G401.6 (cell line): Measurements from ENCODE around the gene MINAR2.

ENCODE experiments used
- FAIRE-seq: peaks from 2 replicates; lab custom pipeline; 2012; peaks lifted over from hg19 to GRCh38; lab: Jason Lieb, UNC

MINAR2 gene, protein sequence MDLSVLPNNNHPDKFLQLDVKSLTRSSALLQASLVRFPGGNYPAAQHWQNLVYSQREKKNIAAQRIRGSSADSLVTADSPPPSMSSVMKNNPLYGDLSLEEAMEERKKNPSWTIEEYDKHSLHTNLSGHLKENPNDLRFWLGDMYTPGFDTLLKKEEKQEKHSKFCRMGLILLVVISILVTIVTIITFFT

GRCh38 chr5:129747572-129748407 is at the start of gene MINAR2:
MINAR2 (plus strand) TSS chr5:129748094; CDS start chr5:129748191, 97 bp downstream.
- FAIRE-seq, result no peak

- no peak for FAIRE-seq
Measured at GRCh38 chr5:129698661-129699060, 49.2 kb upstream of the MINAR2 start.

GRCh38 chr5:129716235-129716634 is 31.7 kb upstream of the MINAR2 start:
- no peak for FAIRE-seq

DNA sequence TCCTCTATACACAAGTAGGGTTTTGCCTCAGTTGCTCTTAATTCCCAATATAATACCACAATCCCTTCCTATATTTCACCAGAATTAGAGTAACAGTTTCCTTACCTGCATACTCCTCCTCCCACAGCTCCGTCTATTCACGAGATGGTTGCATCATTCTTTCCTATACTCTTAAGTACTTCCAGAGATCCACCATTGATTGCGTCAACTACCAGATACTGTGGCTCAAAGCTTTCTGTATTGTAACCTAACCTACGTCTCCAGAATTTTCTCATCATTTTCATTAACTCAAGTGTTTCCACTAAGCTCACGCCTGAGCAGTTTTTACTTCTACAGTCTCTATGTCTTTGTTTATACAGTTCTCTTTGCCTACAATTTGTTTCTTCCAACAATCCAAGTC is 31.2 kb upstream of the MINAR2 start:
- FAIRE-seq, result no peak

DNA sequence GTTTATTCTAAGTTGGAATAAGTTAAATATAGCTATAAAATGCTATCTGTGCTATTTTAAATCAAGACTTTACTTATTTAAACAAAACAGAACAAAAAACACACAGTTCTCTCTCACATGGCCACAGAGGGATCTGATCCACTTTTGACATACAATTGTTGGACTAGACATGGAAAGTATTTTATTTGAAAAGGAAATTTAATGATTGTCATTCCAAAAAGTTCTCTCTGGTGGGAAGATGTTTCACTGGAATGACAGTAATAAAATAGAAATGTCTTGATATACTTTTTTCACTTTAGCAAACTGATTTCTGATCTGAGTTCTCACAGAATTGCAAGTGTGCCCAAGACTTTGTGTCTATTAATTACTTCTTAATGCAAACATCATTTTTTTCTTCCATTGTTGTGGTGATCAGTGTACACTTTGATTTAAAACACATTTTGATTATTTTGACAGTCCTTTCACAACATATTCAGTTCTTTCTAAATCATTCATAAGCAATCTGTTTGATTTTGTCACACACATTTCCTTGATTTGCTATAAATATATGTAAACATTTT is 30.1 kb upstream of the MINAR2 start:
- no peak for FAIRE-seq

DNA sequence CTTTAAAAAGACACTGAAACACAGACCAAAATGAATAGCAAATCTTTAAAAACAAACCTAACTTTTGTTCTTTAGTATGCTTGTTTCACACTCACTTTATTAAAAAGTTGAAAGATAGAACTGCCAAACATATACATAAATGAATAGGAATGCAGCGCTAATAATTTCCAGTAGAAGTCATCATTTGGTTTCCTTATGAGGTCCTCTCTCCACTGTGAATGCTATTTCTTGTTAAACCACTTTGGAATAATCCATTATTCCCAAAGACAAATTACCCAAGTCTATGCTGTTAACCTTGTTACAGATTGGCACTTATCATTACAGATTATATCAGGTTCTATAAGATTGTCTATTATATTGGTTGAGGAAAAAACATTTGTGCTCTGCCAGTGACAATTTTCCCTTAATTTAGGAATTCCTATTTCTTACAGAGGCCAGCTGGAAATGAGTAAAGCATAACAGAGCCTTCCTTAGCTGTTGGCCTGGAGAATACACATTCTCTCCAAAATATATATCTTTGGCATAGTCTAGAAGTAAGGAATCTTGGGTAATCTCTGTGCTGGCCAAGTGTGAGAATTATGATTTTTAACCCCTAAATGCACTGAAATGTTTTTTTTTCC is 29.3 kb upstream of the MINAR2 start:
- FAIRE-seq, result no peak

DNA sequence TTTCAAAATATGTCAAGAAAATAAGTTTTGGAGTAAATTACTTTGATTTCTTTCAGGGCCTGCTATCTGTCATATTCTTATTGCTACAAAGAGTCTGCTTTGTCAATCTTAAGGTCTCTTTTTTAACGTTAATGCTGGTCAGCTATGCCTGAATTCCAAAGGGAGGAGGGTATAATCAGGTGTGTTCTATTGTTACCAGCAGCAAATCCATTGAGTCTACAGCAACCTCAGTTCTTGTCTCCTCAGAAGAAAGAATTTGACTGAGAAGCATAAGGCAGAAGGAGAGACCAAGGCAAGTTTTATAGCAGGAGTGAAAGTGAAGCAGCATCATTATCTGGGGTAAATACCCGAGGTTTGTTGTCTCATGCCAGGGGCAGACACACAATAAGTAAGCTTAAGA is 23.7 kb upstream of the MINAR2 start:
- no peak for FAIRE-seq

GRCh38 chr5:129724647-129725046 is 23.2 kb upstream of the MINAR2 start:
- no peak for FAIRE-seq

DNA sequence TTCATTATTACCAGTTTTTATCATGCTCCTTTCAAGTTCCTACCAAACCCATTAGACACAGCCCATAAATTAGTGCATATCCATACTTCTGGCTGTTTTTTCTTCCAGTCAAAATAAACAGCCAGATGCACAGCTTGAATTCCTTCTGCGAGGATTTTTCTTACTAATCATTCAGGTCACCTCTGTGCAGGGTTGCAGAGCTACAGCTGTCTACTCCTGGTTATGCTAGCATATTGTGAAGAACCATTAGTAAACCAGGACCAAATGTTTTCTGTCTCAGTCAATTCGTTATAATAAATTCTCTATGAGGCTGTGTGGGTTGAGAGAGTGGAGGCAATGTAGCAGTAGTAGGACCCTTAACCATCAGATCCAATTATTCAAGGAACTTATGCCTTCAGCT is 8.1 kb upstream of the MINAR2 start:
- no peak for FAIRE-seq

- FAIRE-seq, result no peak
Measured at GRCh38 chr5:129743541-129744187, 4.2 kb upstream of the MINAR2 start.

DNA sequence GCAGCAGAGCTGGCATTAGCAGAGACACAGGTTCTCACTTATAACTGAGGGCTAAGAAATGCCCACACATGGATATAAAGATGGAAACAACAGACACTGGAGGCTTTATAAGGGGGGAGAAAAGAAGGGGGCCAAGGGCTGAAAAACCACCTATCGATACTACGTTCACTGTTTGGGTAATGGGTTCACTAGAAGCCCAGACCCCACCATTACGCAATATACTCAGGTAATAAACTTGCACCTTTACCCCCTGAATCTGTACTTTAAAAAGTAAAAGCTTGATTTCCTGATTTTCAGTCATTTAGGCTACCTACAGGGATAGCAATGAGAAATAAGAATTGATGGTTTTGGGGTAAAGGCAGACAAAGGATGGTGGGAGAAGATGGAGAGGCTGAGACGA is 1.9 kb upstream of the MINAR2 start:
- FAIRE-seq, result no peak

- no peak for FAIRE-seq
Measured at GRCh38 chr5:129746876-129747275, 1.0 kb upstream of the MINAR2 start.

- no peak for FAIRE-seq
Measured at GRCh38 chr5:129748913-129749880, 1.3 kb downstream of the MINAR2 start.

DNA sequence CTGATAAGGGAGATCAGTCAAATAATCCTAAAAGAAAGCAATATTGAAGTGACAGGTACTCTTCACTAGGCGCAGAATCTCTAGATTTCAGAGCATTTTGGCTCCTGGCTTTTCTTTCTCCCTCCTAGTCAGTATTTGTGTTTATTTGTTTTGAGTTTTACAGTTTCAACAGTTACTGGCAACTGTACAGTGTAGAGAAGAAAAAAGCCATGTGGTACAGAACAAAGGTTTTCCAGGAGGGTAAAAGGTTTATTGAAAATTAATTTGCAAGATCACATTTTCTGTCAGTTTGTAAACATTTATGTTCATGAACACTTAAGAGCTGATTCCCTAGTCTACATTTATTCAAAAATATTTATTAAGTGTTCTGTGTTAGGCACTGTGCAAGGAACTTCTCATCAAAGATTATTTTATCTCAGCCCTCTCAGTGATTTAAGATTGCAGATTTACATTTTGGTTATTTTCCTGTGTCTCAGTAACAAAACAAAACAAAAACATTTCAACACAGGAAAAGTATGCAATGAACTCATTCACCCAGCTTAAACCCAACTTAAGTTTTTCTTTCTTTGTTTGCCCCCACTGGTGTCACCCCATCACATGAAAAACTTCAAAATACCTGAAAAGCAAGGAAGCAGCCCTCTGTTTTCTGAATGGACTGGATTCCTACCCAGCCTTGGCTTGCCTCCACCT is 12.9 kb downstream of the MINAR2 start:
- no peak for FAIRE-seq

- no peak for FAIRE-seq
Measured at GRCh38 chr5:129763651-129764050, 15.8 kb downstream of the MINAR2 start.

- no peak for FAIRE-seq
Measured at GRCh38 chr5:129766798-129767197, 18.9 kb downstream of the MINAR2 start.

DNA sequence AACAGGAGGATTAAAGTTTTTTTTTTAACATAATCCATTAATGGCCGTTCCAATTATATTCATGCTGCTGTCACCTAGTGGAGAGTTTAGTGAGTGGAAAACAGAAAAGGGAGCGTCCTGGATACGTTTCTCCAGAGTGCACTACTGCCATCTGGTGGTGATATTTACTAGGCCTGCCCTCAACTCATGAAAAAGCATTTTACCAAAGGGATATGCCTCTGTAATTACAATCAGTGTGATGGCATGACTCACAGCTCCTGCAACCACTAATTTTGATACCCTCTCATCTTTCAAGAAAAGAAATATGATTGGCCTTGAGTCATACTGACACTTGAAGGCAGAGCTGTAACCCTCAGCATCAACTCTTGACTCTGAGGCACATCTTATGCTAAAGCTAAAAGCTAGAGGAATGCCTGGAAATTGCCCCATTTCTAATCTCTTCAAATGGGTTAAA is 20.1 kb downstream of the MINAR2 start:
- peak; percentile 93 for FAIRE-seq

- FAIRE-seq, result no peak
Measured at GRCh38 chr5:129768735-129769134, 20.8 kb downstream of the MINAR2 start.

GRCh38 chr5:129770024-129770820 is 22.3 kb downstream of the MINAR2 start:
- FAIRE-seq, result no peak
